NCI-H1048 (cell line): ENCODE results near the gene MAP3K4.

ENCODE experiments used
- DNase-seq: peaks from one replicate; lab custom pipeline; 2025; lab: John Stamatoyannopoulos, UW

The MAP3K4 gene

DNA sequence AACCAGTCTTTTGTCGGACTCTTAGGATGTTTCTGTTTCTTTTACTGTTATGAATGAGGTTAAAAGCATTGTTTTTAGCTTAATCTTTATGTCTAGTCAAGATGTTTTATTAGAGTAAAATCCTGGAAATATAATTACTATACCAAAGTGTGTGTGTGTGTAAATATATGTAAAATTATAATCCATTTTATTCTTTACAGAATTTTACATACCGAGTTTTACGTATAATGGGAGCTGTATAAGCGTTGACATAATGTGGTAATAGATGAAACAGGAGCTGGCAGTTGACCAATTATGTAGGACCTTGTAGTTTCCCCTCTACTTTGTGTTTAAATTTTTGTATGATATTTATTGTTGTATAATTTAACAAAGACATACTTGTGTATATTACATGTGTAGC lies 16.7 kb downstream of the MAP3K4 start:
- no peak for DNase-seq

DNA sequence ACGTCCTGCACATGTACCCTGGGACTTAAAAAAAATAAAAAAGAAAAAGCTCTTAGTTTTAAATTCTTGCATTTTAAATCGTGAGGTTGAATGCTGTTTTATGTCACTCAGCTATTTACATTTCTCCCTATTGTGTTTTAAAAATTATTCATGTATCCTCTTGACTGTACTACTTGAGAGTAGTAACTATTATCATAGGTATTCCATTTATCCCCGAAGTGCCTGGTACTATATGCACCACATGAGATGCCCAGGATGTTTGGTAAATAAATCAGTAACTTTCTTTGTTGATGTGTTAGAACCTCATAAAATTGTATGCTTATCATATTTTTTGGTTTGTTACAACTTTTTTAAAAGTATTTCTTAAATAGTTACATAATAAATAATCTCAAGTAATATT lies 18.4 kb downstream of the MAP3K4 start:
- no peak for DNase-seq

DNA sequence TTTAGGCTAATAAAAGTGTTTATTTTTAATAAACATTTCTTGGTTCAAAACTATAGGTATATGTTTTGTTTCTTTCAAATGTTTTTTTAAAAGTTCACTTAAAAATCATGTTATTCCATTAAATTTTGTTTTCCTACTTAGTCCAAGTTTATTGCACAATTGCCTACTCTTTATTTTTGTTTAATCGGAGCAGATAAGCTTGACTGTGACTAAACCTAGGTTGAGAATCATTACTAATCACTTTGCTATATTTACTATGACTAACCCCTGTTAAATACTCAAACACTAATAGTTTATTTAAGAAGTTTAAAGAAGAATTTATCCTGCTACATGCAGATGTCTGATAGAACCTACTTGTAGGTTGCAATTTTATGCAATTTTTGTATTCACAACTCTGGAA lies 18.8 kb downstream of the MAP3K4 start:
- DNase-seq = no peak

DNA sequence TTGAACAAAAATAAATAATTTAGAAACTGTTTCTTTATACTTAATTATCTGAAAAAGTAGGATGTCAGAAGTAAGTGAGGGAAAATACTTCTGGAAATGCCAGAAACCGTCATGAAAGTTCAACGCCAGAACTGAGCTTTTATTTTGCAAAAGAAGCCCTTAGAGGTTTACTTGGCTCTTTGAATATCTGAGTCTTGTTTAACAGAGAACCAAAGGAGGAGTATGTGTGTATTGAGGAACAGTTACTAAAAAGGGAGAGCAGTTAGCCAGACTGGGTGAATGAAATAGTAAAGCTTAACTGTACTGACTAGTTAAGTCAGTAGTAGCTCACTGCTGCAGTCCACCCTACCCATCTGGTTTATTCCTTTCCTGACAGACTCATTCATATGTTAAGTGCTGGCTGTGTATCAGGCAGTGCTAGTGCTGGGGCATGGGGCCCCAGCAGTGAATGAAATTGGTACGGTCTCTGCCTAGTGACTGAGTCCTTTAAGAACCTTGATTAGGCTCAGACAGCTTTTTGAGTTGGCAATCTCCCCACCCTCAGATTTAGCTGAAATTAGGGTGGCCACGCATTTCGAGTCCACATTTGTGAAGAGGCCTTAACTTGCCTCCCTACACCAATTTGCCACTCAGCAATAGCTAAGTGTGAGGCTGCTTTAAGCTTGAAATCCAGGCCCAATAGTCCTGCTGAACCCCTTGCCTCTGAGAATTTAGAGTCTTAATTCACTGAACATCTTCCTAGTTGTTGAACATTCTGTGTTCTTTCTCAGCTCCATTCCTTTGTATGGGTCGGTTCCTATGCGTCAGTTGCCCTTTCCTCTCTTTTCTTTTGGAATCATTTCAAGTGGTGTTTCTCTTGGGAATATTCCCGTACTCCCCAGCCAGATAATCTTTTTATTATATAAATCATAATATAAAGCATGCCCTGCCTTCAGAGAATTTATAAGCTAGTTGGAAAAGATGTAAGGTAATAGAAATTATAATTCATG lies 20.2 kb downstream of the MAP3K4 start:
- no peak for DNase-seq

DNA sequence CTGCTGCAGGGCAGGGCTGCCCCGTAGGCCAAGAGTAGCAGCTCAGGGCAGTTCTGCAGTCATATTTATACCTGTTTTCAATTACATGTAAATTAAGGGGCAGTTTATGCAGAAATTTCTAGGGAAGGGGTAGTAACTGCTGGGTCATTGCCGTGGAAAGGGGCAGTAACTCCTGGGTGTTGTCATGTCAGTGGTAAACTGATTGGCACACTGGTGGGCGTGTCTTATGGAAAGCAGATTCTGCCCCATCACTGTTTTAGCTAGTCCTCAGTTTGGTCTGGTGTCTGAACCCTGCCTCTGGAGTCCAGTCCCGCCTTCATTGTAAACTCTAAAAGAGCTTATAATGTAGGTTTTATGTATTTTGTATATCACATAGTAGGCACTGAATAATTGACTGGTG lies 22.1 kb downstream of the MAP3K4 start:
- no peak for DNase-seq

DNA sequence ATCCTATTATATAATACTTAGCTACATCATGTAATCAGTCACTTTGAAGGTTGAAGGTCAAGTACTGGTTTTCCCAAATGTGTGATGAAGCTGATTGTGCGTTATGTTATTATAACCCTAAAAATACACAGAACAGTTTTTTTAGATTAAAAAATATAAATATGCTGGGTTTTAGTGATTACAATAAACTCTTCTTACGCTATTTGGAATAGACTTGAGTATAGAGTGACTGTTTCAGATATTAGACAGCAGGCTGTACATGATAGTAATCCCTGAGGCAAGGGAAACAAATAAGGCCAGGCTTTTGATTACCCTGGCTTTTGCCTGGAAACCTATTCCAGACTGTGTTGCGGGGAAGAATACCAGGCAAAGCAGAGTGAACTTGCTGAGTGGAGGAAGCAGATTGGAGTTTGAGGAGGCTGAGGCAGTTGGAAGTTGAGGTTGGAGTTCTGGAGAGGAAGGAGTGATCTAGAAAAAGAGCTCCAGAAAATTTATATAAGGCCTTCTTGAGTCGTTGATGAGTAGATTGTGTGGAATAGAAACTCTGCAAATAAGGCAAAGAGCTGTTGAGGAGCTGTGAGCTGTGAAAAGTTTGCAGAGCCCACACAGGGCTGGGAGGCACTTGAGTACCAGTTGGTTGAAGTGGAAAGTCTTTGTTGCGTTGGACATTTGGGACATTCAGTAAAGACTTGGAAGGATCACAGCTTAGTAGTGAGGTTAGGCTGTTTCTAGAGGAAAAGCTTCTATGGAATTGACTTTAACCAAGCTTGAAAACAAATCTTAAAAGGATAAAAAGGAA lies 26.4 kb downstream of the MAP3K4 start:
- no peak for DNase-seq

DNA sequence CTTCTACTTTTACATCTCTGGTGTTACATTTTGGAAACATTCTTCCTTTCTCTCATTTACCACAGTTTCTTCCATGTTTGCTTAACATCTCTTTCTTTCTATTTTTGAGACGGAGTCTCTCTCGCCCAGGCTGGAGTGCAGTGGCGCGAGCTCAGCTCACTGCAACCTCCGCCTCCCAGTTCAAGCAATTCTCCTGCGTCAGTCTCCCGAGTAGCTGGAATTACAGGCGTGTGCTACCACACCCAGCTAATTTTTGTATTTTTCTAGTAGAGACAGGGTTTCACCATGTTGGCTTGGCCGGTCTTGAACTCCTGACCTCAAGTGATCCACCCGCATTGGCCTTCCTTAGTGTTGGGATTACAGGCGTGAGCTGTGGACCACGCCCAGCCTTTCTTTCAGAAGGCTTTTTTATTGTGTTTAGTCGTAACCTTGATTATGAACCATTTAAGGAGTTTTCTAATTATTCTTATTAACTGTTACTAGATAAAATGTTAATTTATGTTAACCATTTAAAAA lies 27.8 kb downstream of the MAP3K4 start:
- DNase-seq = no peak

DNA sequence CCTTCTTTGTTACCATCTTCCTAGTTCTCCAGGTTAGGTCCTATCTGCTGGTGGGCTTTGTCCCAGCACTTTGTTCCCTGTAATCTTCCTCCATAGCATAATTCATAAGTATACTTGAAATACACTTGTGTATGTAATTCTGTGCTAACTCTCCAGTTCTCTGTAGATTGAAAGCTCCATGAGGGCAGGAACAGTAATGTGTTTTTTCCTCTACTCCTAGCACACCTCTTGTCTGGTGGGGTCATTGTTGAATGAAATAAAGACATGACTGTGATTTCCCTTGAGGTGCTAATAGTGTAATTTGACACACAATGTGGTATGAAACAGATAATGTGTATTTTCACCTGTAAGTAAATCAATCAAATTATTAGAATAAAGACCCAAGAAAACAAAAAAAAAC lies 30.0 kb downstream of the MAP3K4 start:
- no peak for DNase-seq

DNA sequence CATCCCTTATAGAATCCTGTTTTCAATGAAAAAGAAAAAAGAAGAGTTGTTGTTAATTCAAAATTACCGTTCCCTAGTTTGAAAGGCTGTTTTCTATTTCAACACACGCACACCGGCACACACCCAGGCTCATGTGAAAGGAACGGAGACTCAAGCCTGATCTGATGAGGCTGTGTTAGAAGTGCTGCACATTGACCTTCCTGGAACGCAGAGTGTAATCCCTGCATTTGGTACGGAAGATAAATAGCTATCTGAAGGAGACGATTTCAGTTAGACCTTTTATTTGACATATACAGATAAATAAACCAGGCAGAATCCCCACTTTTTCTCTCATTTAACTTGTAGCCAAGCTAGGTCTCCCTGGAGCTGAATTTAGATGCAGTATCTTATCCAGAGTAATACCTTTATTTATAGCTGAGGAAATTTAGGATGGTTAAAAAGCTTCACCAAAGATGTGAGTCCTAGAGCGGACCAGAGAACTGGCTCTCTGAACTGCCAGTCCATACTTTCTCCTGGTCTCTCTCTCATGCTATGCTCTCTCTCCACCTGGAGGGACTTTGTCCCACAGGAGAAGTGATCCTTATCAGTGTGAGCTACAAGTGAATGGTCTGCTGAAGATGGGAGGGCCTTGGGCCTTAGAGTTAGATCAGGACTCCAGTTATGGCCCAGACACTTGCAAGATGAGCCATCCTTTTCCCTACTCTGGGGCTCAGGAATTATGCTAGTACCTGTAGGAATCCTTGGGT lies 30.6 kb downstream of the MAP3K4 start:
- DNase-seq = no peak

DNA sequence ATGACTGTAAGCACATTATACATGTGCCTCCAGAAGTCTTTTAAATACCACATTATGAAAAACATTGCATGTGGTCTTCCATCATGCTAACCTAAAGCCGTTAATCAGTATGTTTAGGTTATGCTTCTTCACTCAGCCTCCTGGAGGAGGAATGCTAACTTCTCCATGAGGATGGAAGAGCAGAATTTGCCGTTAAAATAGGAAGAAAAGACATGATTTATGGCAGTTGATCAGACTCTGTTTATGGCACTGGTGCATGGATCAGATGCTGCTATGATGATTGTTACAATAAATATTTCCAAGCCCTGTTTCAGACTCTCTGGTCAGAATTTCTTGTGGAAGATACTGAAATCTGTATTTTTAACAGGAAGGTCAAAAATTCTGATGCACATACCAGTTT lies 31.7 kb downstream of the MAP3K4 start:
- no peak for DNase-seq

DNA sequence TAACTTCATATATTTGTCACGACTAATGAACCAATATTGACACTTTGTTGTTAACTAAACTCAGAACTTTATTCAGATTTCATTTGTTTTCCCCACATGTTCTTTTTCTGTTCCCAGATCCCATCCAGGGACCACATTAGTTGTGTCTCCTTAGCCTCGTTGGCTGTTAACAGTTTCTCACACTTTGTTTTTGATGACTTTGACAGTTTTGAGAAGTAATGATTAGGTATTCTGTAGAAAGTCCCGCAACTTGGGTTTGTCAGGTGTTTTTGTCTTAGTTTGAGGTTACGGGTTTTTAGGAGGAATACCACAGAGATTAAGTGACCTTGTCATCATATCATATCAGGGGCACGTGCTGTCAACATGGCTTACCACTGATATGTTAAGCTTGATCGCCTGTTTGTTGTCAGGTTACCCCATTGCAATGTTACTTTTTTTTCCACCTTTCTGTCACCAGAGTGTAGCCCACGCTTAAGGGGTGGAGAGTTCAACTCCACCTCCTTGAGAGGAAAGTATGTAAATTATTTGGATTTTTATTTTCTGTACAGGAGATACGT lies 32.9 kb downstream of the MAP3K4 start:
- no peak for DNase-seq

DNA sequence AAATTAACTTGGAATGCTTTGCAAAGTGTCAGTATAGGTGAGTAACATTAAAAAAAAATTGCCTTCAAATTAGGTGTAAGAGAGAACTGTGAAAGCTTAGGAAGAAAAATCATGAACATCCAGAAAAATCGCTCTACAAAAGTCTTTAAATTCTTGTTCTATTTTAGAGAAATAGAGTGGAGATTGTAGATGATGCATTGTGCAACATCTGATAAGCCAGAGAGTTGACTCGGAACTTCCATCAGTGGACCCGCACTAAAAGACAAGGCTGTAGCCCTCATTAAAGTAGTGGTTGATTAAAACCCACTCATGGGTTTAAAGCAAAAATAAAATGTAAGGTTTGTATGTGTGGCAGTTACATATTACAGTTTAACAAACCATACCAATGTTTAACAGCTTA lies 35.8 kb downstream of the MAP3K4 start:
- no peak for DNase-seq

DNA sequence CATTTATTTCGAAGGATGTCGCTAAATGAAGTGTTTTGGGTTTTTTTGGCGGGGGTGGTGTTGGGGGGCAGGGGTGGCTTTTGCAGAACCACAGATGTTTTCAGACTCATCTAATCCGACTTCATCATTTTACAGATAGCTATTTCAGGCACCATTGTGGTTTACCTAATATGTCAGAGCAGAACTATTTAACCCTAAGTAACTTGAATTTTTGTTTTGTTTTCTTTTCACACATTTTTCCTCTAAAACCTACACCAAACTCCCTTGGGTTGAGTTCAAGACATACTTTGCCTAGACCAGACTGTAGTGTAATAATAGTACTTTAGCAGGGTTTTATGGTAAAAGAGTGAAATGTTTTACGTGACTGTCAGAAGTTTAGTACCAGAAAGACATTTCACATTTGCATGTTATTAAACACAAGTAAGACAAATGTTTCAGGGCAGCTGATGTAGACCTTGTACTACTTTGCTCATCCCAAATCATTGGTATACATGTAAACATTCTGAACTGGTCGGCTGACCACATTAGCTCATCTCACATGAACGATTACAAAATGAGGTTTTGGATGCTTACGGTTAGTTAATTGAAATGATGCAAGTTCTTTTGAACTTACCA lies 37.7 kb downstream of the MAP3K4 start:
- DNase-seq = no peak

DNA sequence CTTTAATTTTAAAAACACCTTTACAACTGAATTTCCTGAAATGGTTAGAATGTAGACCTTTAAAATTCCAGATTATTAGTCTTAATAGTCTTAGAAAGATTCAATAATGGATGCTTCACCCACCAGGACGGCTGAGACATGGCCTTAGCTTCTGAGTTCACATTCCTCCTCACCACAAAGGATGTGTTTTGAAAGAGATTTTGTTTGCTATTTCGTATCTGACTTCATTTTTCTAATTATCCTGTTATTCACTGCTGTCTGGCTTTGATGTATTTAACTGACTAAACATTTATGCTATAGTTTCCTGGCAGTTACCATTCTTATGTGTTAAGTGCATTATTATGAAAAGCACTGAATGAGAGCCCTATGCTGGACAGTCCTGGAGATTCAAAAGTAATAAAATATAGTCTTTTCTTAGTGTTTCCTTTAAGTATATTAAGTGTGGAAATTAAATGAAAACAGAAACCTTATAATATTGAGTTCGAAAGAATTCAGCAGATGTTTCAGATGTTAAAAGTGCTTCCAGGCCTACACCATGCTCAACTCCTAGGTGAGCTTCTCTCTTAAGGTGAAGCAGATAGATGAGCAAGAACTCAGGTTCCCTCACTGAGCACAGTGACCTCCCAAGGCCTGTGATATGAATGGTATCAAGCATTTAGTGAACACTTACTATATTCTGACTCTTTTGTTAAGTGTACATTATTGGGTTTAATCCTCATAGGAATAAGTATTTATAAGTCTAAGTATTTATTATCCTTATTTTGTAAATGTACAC lies 40.3 kb downstream of the MAP3K4 start:
- DNase-seq = no peak

DNA sequence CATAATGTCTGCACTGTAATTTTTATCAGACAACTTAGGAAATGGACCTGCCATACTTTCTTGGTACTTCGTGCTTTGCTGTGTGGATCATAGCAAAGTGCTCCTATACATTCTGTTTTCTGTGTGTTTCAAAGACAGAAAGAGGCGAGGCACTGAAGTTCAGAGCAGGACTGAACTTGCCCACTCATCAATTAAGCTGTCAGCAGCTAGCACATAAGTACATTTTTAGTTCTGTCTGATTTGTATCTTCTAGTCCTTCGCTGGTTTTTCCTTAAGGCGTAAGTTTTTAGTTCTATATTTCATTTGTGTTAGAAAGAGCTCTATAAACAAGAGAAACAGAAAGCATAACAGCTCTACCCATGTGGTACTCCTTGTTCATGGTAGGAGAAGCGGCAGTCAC lies 42.1 kb downstream of the MAP3K4 start:
- DNase-seq = no peak

DNA sequence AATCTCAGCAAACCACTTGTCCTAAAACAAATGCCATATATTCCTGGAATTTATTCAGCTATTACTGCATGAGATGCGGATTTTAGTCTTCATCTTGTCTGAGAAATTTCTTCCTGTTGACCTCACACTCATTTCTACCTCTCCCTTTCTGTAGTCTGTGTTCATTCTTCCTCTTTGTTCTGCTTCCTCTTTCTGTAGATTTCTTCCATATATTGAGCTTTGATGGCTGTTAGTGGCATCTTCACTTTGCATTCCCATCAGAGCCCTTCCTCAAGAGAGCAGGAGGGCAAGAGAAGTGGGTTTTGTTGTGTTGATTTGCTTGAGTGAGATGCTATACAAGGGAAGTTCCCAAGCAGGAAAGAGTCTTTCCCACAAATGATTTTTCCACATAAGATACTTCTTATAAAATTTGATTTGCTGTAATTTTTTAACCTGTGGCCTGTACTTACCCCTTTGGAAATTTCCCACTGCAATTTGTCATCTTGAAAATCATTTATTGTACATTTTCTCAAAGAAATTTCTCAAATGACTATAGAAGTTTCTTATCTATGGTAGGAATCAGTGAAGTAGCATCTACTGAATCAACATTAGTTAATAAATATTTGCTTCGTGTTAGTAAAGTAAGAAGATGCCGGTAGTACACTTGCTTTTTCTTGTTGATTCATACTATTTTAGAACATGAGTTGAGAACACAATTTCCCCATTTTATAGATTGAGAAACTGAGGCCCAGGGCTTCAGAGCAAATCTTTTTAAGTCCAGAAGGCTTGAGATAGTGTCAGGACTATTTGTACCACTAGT lies 43.8 kb downstream of the MAP3K4 start:
- DNase-seq = no peak

DNA sequence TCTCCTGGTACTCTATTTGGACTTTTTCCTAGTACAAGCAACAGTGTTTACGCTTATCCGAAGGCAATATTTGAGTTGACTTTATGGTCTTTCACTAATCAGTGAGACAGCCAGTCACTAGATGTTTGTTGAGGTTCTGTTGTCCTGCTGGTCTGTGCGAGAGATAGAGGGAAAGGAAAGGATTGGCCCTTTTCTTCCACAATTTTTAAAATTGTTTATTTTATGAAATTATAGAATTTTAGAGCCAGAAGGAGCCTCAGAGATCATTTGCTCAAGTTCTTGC lies 44.4 kb downstream of the MAP3K4 start:
- no peak for DNase-seq

DNA sequence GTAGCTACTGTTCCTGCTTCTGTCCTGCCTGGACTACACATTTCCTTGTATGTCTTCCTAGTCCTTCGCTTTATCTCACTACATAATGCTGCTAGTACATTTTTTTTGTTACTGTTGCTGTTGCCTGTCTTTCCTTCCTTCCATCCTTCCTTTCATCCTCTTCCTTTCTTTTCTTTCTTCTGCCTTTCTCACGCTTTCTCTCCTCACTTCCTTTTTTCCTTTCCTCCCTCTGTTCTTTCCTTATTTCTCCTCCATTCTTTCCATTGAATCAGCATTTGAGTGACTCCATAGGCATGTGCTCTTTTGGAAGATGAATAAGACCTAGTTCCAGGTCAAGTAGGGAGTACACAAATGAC lies 46.3 kb downstream of the MAP3K4 start:
- no peak for DNase-seq

DNA sequence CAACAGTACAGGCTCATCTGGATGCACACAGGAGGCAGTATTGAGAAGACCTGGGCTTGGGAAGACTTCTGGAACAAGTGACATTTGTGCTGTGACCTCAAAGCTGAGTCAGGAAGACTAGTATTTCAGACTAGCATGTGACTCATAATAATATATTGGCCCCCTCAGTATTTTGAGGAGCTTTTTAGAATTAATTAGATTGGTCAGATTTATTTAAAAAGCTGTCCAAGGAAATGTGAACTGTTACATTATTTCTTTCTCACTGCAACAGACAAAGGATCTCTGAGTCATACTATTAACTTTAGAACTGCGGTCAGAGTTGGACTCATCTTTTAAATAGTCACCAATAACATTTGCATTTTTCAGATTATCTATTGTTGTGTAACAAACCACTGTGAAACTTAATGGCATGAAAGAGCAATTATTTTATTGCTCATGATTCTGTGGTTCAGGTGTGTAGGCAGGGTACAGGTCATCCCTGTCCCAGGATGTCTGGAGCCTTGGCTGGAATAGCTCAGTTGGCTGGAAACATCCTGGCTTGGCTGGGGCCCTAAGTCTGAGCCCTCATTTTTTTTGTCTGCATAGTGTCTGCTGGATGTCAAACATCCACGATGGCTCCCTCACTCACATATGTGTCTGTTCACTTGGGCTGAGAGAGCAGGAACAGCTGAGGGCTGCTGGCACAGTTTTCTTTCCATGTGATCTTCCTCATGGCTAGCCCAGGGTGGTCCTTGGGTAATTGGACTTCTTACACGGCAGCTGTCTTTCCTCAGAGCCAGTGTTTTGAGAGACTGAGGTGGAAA lies 46.9 kb downstream of the MAP3K4 start:
- DNase-seq = no peak
